ENCODE data around the gene YEATS2.

YEATS2 gene

GRCh38 chr3:183844606-183845005, 147.0 kb downstream of the YEATS2 start:
- H4K20me1 ChIP-seq (ENCODE audit: insufficient read depth, low read length): no peaks in the 10 kb centered on the region
- no peak overlapping the region for H3K9ac ChIP-seq (ENCODE audit: low read length)
- no peaks in the 10 kb centered on the region for H3K27me3 ChIP-seq (ENCODE audit: low read depth, low read length)
- TF ChIP-seq, protein P1, sequence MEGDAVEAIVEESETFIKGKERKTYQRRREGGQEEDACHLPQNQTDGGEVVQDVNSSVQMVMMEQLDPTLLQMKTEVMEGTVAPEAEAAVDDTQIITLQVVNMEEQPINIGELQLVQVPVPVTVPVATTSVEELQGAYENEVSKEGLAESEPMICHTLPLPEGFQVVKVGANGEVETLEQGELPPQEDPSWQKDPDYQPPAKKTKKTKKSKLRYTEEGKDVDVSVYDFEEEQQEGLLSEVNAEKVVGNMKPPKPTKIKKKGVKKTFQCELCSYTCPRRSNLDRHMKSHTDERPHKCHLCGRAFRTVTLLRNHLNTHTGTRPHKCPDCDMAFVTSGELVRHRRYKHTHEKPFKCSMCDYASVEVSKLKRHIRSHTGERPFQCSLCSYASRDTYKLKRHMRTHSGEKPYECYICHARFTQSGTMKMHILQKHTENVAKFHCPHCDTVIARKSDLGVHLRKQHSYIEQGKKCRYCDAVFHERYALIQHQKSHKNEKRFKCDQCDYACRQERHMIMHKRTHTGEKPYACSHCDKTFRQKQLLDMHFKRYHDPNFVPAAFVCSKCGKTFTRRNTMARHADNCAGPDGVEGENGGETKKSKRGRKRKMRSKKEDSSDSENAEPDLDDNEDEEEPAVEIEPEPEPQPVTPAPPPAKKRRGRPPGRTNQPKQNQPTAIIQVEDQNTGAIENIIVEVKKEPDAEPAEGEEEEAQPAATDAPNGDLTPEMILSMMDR (IDR thresholded peaks at IDR 0.05; ENCODE audit: low read depth, low read length): no peak
- no peak for TF ChIP-seq EZH2phosphoT487 (IDR thresholded peaks at IDR 0.05; ENCODE audit: low read depth)
- H3K27ac ChIP-seq (ENCODE audit: low read length): no peak overlapping the region
- H2AFZ ChIP-seq (ENCODE audit: low read depth, low read length): no peak overlapping the region
- H3K4me1 ChIP-seq (ENCODE audit: low read length): no peaks in the 10 kb centered on the region
- no peaks in the 10 kb centered on the region for H3K9me3 ChIP-seq (ENCODE audit: insufficient read depth, low read length)
- H3K79me2 ChIP-seq (ENCODE audit: low read length): no peaks in the 10 kb centered on the region
- H3K4me2 ChIP-seq (ENCODE audit: low read length): no peak overlapping the region
- no peak overlapping the region for H3K4me3 ChIP-seq (ENCODE audit: low read length)
- peaks cover 30% of the 10 kb centered on the region for H3K36me3 ChIP-seq (replicated peaks; ENCODE audit: low read depth, low read length)

- no peak for TF ChIP-seq EZH2phosphoT487 (IDR thresholded peaks at IDR 0.05; ENCODE audit: low read depth)
- TF ChIP-seq, protein P1 (IDR thresholded peaks at IDR 0.05; ENCODE audit: low read depth, low read length): no peak
- H3K27ac ChIP-seq (ENCODE audit: low read length): no peak overlapping the region
These were observed 147.5 kb downstream of the YEATS2 start for GRCh38 chr3:183845090-183845489.

GRCh38 chr3:183845608-183846288, 148.2 kb downstream of the YEATS2 start:
- Histone ChIP-seq H3K9ac (ENCODE audit: low read length) (no peak overlapping the region), H2AFZ (ENCODE audit: low read depth, low read length) (no peak overlapping the region), H3K79me2 (ENCODE audit: low read length) (no peaks in the 10 kb centered on the region), H3K4me2 (ENCODE audit: low read length) (no peak overlapping the region), H3K36me3 (replicated peaks; ENCODE audit: low read depth, low read length) (peaks cover 29% of the 10 kb centered on the region), H4K20me1 (ENCODE audit: insufficient read depth, low read length) (no peaks in the 10 kb centered on the region), H3K9me3 (ENCODE audit: insufficient read depth, low read length) (no peaks in the 10 kb centered on the region), H3K27me3 (ENCODE audit: low read depth, low read length) (no peaks in the 10 kb centered on the region), H3K4me3 (ENCODE audit: low read length) (no peak overlapping the region), H3K27ac (ENCODE audit: low read length) (no peak overlapping the region), H3K4me1 (ENCODE audit: low read length) (no peaks in the 10 kb centered on the region)
- no peak for TF ChIP-seq EZH2phosphoT487 (IDR thresholded peaks at IDR 0.05; ENCODE audit: low read depth)
- TF ChIP-seq, protein P1 (IDR thresholded peaks at IDR 0.05; ENCODE audit: low read depth, low read length): no peak

More at GRCh38 chr3:183845090-183845489, 147.5 kb downstream of the YEATS2 start:
- Histone ChIP-seq H3K4me2 (ENCODE audit: low read length) (no peak overlapping the region), H3K27me3 (ENCODE audit: low read depth, low read length) (no peaks in the 10 kb centered on the region), H3K9me3 (ENCODE audit: insufficient read depth, low read length) (no peaks in the 10 kb centered on the region), H3K4me3 (ENCODE audit: low read length) (no peak overlapping the region), H3K4me1 (ENCODE audit: low read length) (no peaks in the 10 kb centered on the region), H4K20me1 (ENCODE audit: insufficient read depth, low read length) (no peaks in the 10 kb centered on the region), H3K36me3 (replicated peaks; ENCODE audit: low read depth, low read length) (peaks cover 28% of the 10 kb centered on the region), H2AFZ (ENCODE audit: low read depth, low read length) (no peak overlapping the region), H3K79me2 (ENCODE audit: low read length) (no peaks in the 10 kb centered on the region), H3K9ac (ENCODE audit: low read length) (no peak overlapping the region)

DNA sequence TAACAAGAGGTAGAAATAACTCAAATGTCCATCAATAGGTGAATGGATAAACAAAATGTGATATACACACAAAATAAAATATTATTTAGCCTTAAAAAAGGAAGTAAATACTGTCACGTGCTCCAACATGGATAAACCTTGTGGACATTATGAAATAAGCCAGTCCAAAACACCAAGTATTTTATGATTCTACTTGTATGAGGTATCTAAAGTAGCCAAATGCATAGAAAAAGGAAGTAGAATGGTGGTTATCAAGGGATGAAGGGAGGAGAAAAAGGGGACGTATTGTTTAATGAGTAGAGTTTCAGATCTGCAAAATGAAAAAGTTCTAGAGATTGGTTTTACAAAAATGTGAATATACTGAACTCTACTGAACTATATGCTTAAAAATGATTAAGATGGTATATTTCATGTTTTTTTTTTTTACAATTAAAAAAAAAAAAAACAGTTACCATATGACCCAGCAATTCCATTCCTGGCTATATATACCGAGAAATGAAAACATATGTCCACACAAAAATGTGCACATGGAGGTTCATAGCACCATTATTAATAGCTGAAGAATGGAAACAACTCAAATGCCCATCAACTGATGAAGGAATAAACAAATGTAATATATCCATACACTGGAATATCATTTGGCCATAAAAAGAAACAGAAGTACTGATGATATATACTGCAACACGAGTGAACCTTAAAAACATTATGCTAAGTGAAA, 156.9 kb downstream of the YEATS2 start:
- no peak overlapping the region for H3K4me2 ChIP-seq (ENCODE audit: low read length)
- no peaks in the 10 kb centered on the region for H3K79me2 ChIP-seq (ENCODE audit: low read length)
- H3K36me3 ChIP-seq (replicated peaks; ENCODE audit: low read depth, low read length): peaks cover 18% of the 10 kb centered on the region
- no peaks in the 10 kb centered on the region for H3K4me1 ChIP-seq (ENCODE audit: low read length)
- no peak overlapping the region for H3K9ac ChIP-seq (ENCODE audit: low read length)
- TF ChIP-seq EZH2phosphoT487 (IDR thresholded peaks at IDR 0.05; ENCODE audit: low read depth): no peak
- TF ChIP-seq, protein P1 (IDR thresholded peaks at IDR 0.05; ENCODE audit: low read depth, low read length): no peak
- H3K9me3 ChIP-seq (ENCODE audit: insufficient read depth, low read length): no peaks in the 10 kb centered on the region
- no peak overlapping the region for H2AFZ ChIP-seq (ENCODE audit: low read depth, low read length)
- H3K27ac ChIP-seq (ENCODE audit: low read length): no peak overlapping the region
- H3K27me3 ChIP-seq (ENCODE audit: low read depth, low read length): no peaks in the 10 kb centered on the region
- H4K20me1 ChIP-seq (ENCODE audit: insufficient read depth, low read length): no peaks in the 10 kb centered on the region
- no peak overlapping the region for H3K4me3 ChIP-seq (ENCODE audit: low read length)

Data from OCI-LY3 (cell line).